ENCODE data around the gene UTP11.

DNA sequence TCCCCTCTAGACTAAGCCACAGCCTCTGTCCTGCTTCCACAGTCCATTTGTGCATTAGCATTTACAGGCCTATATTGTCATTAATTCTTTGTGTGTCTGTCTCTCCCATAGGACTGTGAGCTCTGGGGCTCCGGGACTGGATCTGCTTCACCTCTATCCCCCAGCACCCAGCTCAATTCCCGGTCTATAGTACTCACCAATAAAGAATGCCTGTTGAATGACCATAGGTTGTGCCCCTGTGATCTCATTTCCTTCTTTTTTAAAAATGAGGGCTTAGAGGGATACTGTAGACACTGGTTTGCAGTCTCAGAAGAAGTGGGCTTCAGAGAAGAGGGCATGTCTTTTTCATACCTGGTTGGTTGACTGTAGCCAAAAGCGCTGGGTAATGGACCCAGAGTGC is 42.9 kb downstream of the UTP11 start:
- TF ChIP-seq EZH2phosphoT487 (IDR thresholded peaks at IDR 0.05; ENCODE audit: insufficient read depth, low read depth) (no peak), EZH2 (IDR thresholded peaks at IDR 0.05; ENCODE audit: insufficient read depth, poor library complexity, severe bottlenecking) (no peak)

Data from GM23248 (cell line).